ENCODE measurements around the gene SLC9A9. TPM values are rescaled to one million over a fixed set of nuclear protein-coding genes. Genes with fewer than 3 reads are reported as not detected.

Gene SLC9A9
- total and polyA plus RNA-seq, 2 of the 8 experiments (the other 6 are each of a cell fraction or from before 2014, with no cell fraction given): 0.48 to 1.1 TPM

GRCh38 chr3:143594206-143594605 is 254.1 kb downstream of the SLC9A9 start:
- Histone ChIP-seq H3K4me1 (replicated peaks in 1 of 4; ENCODE audit: control insufficient read depth in 3 of 4, insufficient read depth in 4 of 4, low read length in 3 of 4) (peaks cover 5 to 16% (median 13%) of the 10 kb centered on the region in 4 experiments), H4K91ac (replicated peaks; ENCODE audit: insufficient read length, low read length) (no peak overlapping the region), H4K20me1 (replicated peaks in 1 of 2; ENCODE audit: control insufficient read depth in 1 of 2, insufficient read depth in 2 of 2, low read length in 2 of 2) (no peaks in the 10 kb centered on the region), H2AFZ (ENCODE audit: low read length) (no peak overlapping the region), H2BK120ac (replicated peaks; ENCODE audit: low read depth, low read length) (no peak overlapping the region), H4K5ac (ENCODE audit: insufficient read length, low read depth, low read length) (no peak overlapping the region), H2BK20ac (ENCODE audit: low read length) (no peak overlapping the region), H3K9ac (replicated peaks in 1 of 4; ENCODE audit: extremely low read depth in 1 of 4, low read depth in 3 of 4, low read length in 3 of 4) (no peak overlapping the region), H3K79me1 (ENCODE audit: low read depth, low read length) (no peaks in the 10 kb centered on the region), H3K14ac (ENCODE audit: insufficient read length) (no peak overlapping the region), H3K9me3 (ENCODE audit: insufficient read depth in 2 of 2, low read depth in 1 of 2, low read length in 1 of 2) (no peaks in the 10 kb centered on the region), H4K8ac (ENCODE audit: extremely low read depth, insufficient read depth, low read length) (no peak overlapping the region), H3K23ac (ENCODE audit: insufficient read length) (no peak overlapping the region), H2AK5ac (ENCODE audit: low read depth, low read length) (no peak overlapping the region), H3K79me2 (ENCODE audit: control insufficient read depth in 1 of 2, insufficient read depth in 2 of 2, low read length in 2 of 2) (no peaks in the 10 kb centered on the region), H3K4me2 (ENCODE audit: insufficient read depth in 1 of 2, low read depth in 2 of 2, low read length in 2 of 2) (no peak overlapping the region), H3K36me3 (ENCODE audit: control insufficient read depth in 2 of 4, insufficient read depth in 4 of 4, low read length in 3 of 4) (no peaks in the 10 kb centered on the region), H2BK15ac (ENCODE audit: low read length) (no peak overlapping the region), H3K56ac (replicated peaks; ENCODE audit: insufficient read length, low read depth, low read length) (no peak overlapping the region), H3K27ac (ENCODE audit: low read depth, low read length) (no peak overlapping the region), H3K4me3 (ENCODE audit: extremely low read depth in 1 of 4, insufficient read depth in 2 of 4, low read depth in 3 of 4, low read length in 4 of 4) (no peak overlapping the region), H3K4ac (replicated peaks; ENCODE audit: insufficient read length, low read depth, low read length) (no peak overlapping the region), H3K18ac (ENCODE audit: extremely low read depth, low read length) (no peak overlapping the region), H2BK12ac (ENCODE audit: low read depth, low read length) (no peak overlapping the region), H3K23me2 (ENCODE audit: low read depth, low read length) (no peaks in the 10 kb centered on the region), H2BK5ac (ENCODE audit: low read depth, low read length) (no peak overlapping the region), H3K27me3 (replicated peaks in 1 of 4; ENCODE audit: control insufficient read depth in 3 of 4, extremely low read depth in 1 of 4, insufficient read depth in 3 of 4, low read length in 3 of 4) (no peaks in the 10 kb centered on the region)
- 87% methylated on average over 3 of the region's 3 CpGs; no CpG with 5 or more reads in 1 of the 2 experiments for whole genome bisulfite sequencing, 2 experiments (ENCODE audit: extremely low coverage in 1 of 2, insufficient coverage in 1 of 2, insufficient read length in 1 of 2, insufficient replicate concordance in 2 of 2, low coverage in 1 of 2, low lambda C conversion rate in 2 of 2, missing lambda C conversion rate in 1 of 2)
- ChIA-PET CTCF (ENCODE audit: partially characterized antibody) (interaction anchor here (0.6 to 0.7 kb wide), 2 partner anchors 9 to 161 kb away, joined by 4 to 5 read pairs; no protein-coding TSS in a partner anchor), POLR2A (ENCODE audit: partially characterized antibody) (no interaction called here)
- no peak for FAIRE-seq
- no peak for DNase-seq (ENCODE audit: low read depth in 1 of 2, low spot score in 2 of 2)
- TF ChIP-seq SP2 (IDR thresholded peaks at IDR 0.05; ENCODE audit: low read length) (no peak), RNF2 (IDR thresholded peaks at IDR 0.05; ENCODE audit: borderline replicate concordance, low read depth, low read length, missing control alignments, poor library complexity, severe bottlenecking) (no peak), CHD1 (IDR thresholded peaks at IDR 0.05; ENCODE audit: low read depth, low read length) (no peak), CTBP2 (IDR thresholded peaks at IDR 0.05; ENCODE audit: borderline replicate concordance, insufficient read depth, insufficient read length, low read length) (no peak), CBX5 (IDR thresholded peaks at IDR 0.05; ENCODE audit: low read depth, low read length) (no peak), HDAC6 (IDR thresholded peaks at IDR 0.05; ENCODE audit: low read depth, low read length) (no peak), BCL11A (IDR thresholded peaks at IDR 0.05; ENCODE audit: low read depth in 2 of 2, low read length in 2 of 2) (no peak), SRF (IDR thresholded peaks at IDR 0.05; ENCODE audit: low read depth, low read length) (no peak), FOSL1 (IDR thresholded peaks at IDR 0.05; ENCODE audit: insufficient read depth, low read depth, low read length) (no peak), YY1 (IDR thresholded peaks at IDR 0.05; ENCODE audit: low read depth, low read length) (no peak), CHD2 (IDR thresholded peaks at IDR 0.05; ENCODE audit: low read length) (no peak), TCF12 (IDR thresholded peaks at IDR 0.05; ENCODE audit: low read depth, low read length) (no peak), POLR2A (IDR thresholded peaks at IDR 0.05; ENCODE audit: control extremely low read depth in 1 of 2, low read depth in 2 of 2, low read length in 2 of 2) (no peak), GABPA (IDR thresholded peaks at IDR 0.05; ENCODE audit: borderline replicate concordance, insufficient read depth, low read length) (no peak)
- TF ChIP-seq, protein P1, sequence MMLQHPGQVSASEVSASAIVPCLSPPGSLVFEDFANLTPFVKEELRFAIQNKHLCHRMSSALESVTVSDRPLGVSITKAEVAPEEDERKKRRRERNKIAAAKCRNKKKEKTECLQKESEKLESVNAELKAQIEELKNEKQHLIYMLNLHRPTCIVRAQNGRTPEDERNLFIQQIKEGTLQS (IDR thresholded peaks at IDR 0.05; ENCODE audit: insufficient read depth, low read depth, low read length): no peak
